ENCODE data around the gene RPGR.

Gene RPGR

GRCh38 chrX:38256019-38256418, 71.3 kb downstream of the RPGR start:
- H3K36me3 ChIP-seq (ENCODE audit: insufficient read depth, low read length) = no peaks in the 10 kb centered on the region
- no peak overlapping the region for H3K9ac ChIP-seq (ENCODE audit: low read length)
- H3K27me3 ChIP-seq (ENCODE audit: control insufficient read depth in 1 of 2, insufficient read depth in 2 of 2, low read length in 2 of 2) = peaks cover 0 to 5% of the 10 kb centered on the region in 2 donors
- no peaks in the 10 kb centered on the region for H3K9me3 ChIP-seq (ENCODE audit: low read length)
- no peak overlapping the region for H3K4me3 ChIP-seq (ENCODE audit: low read depth in 1 of 2, low read length in 2 of 2)
- no peak overlapping the region for H3K27ac ChIP-seq (ENCODE audit: low read depth, low read length)
- no peaks in the 10 kb centered on the region for H3K4me1 ChIP-seq (ENCODE audit: insufficient read depth, low read length)

- no peak overlapping the region for H3K27ac ChIP-seq (ENCODE audit: low read depth, low read length)
- H3K9ac ChIP-seq (ENCODE audit: low read length) = no peak overlapping the region
- H3K4me1 ChIP-seq (ENCODE audit: insufficient read depth, low read length) = no peaks in the 10 kb centered on the region
- no peak overlapping the region for H3K4me3 ChIP-seq (ENCODE audit: low read depth in 1 of 2, low read length in 2 of 2)
- H3K9me3 ChIP-seq (ENCODE audit: low read length) = no peaks in the 10 kb centered on the region
- peaks cover 0 to 5% of the 10 kb centered on the region in 2 donors for H3K27me3 ChIP-seq (ENCODE audit: control insufficient read depth in 1 of 2, insufficient read depth in 2 of 2, low read length in 2 of 2)
- no peaks in the 10 kb centered on the region for H3K36me3 ChIP-seq (ENCODE audit: insufficient read depth, low read length)
Measured at GRCh38 chrX:38249965-38250364, 77.3 kb downstream of the RPGR start.

- Histone ChIP-seq H3K36me3 (ENCODE audit: insufficient read depth, low read length) (no peaks in the 10 kb centered on the region), H3K27ac (ENCODE audit: low read depth, low read length) (no peak overlapping the region), H3K9ac (ENCODE audit: low read length) (no peak overlapping the region), H3K9me3 (ENCODE audit: low read length) (no peaks in the 10 kb centered on the region), H3K27me3 (ENCODE audit: control insufficient read depth in 1 of 2, insufficient read depth in 2 of 2, low read length in 2 of 2) (no peaks in the 10 kb centered on the region), H3K4me1 (ENCODE audit: insufficient read depth, low read length) (no peaks in the 10 kb centered on the region), H3K4me3 (ENCODE audit: low read depth in 1 of 2, low read length in 2 of 2) (no peak overlapping the region)
Measured at GRCh38 chrX:38247051-38247450, 80.3 kb downstream of the RPGR start.

DNA sequence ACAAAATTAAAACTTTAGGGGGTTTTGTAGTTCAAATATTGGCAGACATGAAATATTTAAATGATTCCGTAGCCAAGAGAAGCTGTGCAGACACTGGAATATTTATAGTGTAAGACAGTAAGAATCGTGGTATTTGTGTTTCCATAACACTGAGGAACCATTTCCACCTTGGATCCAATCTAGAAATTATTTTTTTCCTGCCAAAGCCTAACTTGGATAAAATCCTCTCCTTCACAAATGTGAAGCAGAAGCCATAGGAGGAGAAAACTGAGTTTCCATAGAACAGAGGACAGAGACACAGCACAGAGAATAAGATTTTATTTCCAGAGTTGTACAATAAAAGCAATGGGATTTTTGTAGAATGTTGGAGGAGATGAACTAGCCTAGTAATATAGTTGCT, 86.8 kb downstream of the RPGR start:
- Histone ChIP-seq H3K9me3 (ENCODE audit: low read length) (no peaks in the 10 kb centered on the region), H3K27ac (ENCODE audit: low read depth, low read length) (no peak overlapping the region), H3K4me1 (ENCODE audit: insufficient read depth, low read length) (no peaks in the 10 kb centered on the region), H3K36me3 (ENCODE audit: insufficient read depth, low read length) (no peaks in the 10 kb centered on the region), H3K9ac (ENCODE audit: low read length) (no peak overlapping the region), H3K27me3 (ENCODE audit: control insufficient read depth in 1 of 2, insufficient read depth in 2 of 2, low read length in 2 of 2) (peaks cover 0 to 4% of the 10 kb centered on the region in 2 donors), H3K4me3 (ENCODE audit: low read depth in 1 of 2, low read length in 2 of 2) (no peak overlapping the region)

DNA sequence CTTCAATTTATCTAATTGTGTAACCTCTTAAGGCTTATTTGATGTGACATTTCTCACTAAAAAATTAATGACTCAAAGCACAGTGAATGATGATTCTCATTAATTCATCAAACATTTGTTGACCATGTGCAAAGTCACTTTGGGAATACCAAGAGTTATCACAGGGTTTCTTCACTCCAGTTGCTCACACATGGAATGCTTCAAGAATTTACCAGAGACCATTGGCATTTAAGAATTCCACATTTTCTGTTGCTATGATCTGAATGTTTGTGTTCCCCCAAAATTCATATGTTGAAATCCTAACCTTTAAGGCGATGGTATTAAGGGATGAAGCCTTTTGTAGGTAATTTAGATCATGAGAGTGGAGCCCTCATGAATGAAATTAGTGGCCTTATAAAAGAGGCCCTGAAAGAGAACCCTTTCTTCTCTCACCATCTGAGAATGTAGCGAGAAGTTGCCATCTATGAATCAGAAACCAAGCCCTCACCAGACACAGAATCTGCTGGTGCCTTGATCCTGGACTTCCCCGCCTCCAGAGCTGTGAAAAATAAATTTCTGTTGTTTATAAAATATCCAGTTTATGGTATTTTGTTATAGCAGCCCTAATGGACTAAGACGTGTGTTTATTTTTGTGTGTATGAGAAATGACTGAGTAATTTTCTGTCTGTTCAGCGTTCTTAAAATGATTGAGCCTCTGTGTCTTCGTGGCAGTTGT, 90.3 kb downstream of the RPGR start:
- Histone ChIP-seq H3K36me3 (ENCODE audit: insufficient read depth, low read length) (no peaks in the 10 kb centered on the region), H3K9me3 (ENCODE audit: low read length) (no peaks in the 10 kb centered on the region), H3K4me1 (ENCODE audit: insufficient read depth, low read length) (peaks cover 7% of the 10 kb centered on the region), H3K9ac (ENCODE audit: low read length) (no peak overlapping the region), H3K4me3 (ENCODE audit: low read depth in 1 of 2, low read length in 2 of 2) (no peak overlapping the region), H3K27ac (ENCODE audit: low read depth, low read length) (no peak overlapping the region), H3K27me3 (ENCODE audit: control insufficient read depth in 1 of 2, insufficient read depth in 2 of 2, low read length in 2 of 2) (peaks cover 0 to 4% of the 10 kb centered on the region in 2 donors)

DNA sequence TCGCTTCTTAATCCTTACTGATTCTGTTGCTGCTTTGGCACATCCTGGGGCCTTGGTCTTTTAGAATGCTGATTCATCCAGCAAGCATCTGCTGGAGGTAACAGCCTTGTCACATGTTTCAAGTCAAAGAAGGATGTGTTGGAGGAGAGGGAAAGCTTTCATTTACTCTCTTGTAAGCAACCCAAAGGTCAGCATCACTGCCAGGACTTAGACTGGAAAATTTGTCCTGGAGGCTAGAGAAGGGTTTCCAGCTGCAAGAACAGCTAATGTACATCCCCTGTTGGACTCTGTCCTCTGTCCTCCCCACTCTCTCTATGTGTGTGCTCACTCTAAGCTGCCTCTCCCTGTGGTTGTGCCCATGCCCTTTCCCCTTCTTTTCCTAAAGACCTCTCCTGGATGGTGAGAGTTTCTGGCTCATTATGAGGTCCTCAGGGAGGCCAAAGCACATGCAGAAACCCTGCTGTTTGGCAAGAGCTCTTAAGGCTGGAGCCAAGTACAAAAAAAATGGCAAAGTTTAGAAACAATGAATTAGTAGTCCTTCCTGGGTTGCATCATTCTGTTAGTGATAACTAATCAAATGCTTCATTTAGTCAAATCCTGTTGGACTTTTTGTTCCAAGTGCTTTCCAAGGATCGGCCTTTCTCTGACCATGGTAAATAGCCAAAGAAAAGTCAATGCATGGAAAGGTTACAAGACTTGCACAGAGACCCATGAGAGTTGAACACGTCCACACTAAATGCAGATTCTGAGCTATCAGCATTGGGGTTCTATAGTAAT, 93.2 kb downstream of the RPGR start:
- H3K36me3 ChIP-seq (ENCODE audit: insufficient read depth, low read length) = no peaks in the 10 kb centered on the region
- no peaks in the 10 kb centered on the region for H3K9me3 ChIP-seq (ENCODE audit: low read length)
- H3K27ac ChIP-seq (ENCODE audit: low read depth, low read length) = no peak overlapping the region
- peaks cover 0 to 4% of the 10 kb centered on the region in 2 donors for H3K27me3 ChIP-seq (ENCODE audit: control insufficient read depth in 1 of 2, insufficient read depth in 2 of 2, low read length in 2 of 2)
- H3K4me1 ChIP-seq (ENCODE audit: insufficient read depth, low read length) = peaks cover 7% of the 10 kb centered on the region
- H3K4me3 ChIP-seq (ENCODE audit: low read depth in 1 of 2, low read length in 2 of 2) = no peak overlapping the region
- H3K9ac ChIP-seq (ENCODE audit: low read length) = no peak overlapping the region

DNA sequence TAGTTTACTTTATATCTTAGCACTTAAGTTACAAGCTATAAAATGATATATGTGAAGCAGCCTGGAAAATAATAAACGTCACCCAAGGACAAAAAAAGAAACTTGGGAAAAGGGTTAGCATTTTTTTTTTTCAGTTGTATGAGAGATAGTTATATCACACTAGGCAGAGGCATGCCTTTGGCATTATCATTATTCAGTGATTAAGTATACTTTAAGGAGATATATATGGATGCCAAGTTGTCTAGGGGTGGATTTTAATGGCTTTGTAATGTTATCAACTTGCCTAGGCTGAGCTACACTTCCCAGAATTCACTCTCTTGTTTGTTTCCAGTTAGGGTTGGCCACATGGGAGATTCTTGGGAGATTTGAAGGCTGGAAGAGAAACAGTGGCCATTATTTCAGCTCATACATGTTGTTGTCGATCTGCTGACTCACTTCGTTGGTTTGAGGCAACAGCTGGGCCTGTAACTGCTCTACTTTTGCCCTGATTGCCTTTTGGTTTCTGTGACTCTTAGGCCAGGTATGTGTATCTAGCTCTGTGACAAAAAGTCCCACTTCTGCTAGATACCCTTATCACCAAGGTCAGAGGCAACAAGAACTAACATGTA, 95.1 kb downstream of the RPGR start:
- H3K9ac ChIP-seq (ENCODE audit: low read length) = no peak overlapping the region
- H3K27ac ChIP-seq (ENCODE audit: low read depth, low read length) = no peak overlapping the region
- H3K4me3 ChIP-seq (ENCODE audit: low read depth in 1 of 2, low read length in 2 of 2) = no peak overlapping the region
- peaks cover 7% of the 10 kb centered on the region for H3K4me1 ChIP-seq (ENCODE audit: insufficient read depth, low read length)
- H3K36me3 ChIP-seq (ENCODE audit: insufficient read depth, low read length) = no peaks in the 10 kb centered on the region
- no peaks in the 10 kb centered on the region for H3K27me3 ChIP-seq (ENCODE audit: control insufficient read depth in 1 of 2, insufficient read depth in 2 of 2, low read length in 2 of 2)
- H3K9me3 ChIP-seq (ENCODE audit: low read length) = no peaks in the 10 kb centered on the region

DNA sequence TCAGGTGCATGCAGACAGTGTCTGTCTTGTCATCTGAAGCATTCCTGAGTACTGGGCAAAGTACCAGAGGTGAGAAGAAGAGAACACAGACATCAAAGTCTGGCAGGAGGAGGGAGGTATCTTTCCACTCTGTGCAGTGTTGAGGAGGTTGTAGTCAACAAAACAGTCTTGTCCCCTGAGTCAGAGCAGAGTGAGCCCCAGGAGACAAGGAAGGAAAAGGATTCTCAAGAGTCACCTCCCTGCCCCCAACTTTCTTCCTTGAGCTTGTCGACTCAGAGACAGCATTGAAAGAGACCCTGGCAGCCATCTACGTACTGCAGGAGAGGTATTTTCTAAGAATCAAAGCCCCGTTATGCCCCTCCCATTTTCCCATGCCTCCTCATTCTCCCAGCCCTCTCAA, 102.2 kb downstream of the RPGR start:
- Histone ChIP-seq H3K27ac (ENCODE audit: low read depth, low read length) (no peak overlapping the region), H3K4me3 (ENCODE audit: low read depth in 1 of 2, low read length in 2 of 2) (no peak overlapping the region), H3K9ac (ENCODE audit: low read length) (no peak overlapping the region), H3K9me3 (ENCODE audit: low read length) (no peaks in the 10 kb centered on the region), H3K4me1 (ENCODE audit: insufficient read depth, low read length) (no peaks in the 10 kb centered on the region), H3K27me3 (ENCODE audit: control insufficient read depth in 1 of 2, insufficient read depth in 2 of 2, low read length in 2 of 2) (peaks cover 0 to 16% of the 10 kb centered on the region in 2 donors), H3K36me3 (ENCODE audit: insufficient read depth, low read length) (no peaks in the 10 kb centered on the region)

DNA sequence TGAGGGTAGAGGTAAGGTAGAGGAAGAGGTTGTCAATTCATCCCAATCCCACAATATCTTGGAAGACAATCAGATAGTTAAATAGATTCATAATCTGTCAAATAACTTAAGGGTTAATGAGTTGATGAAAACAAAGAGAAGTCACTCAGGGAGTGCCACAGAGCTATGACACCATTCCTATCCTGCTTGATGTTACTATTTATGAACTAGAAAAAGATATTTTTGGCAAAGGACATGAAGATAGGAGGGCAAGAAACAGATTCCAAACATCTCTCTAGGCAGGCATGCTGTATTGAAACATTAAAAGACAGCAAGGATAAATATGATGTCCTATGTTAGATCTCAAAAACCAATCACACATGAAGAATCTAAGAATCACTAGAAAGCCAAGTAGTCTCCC, 103.1 kb downstream of the RPGR start:
- H3K36me3 ChIP-seq (ENCODE audit: insufficient read depth, low read length) = no peaks in the 10 kb centered on the region
- peaks cover 0 to 19% of the 10 kb centered on the region in 2 donors for H3K27me3 ChIP-seq (ENCODE audit: control insufficient read depth in 1 of 2, insufficient read depth in 2 of 2, low read length in 2 of 2)
- H3K9me3 ChIP-seq (ENCODE audit: low read length) = no peaks in the 10 kb centered on the region
- H3K27ac ChIP-seq (ENCODE audit: low read depth, low read length) = no peak overlapping the region
- no peak overlapping the region for H3K9ac ChIP-seq (ENCODE audit: low read length)
- H3K4me3 ChIP-seq (ENCODE audit: low read depth in 1 of 2, low read length in 2 of 2) = no peak overlapping the region
- H3K4me1 ChIP-seq (ENCODE audit: insufficient read depth, low read length) = no peaks in the 10 kb centered on the region

DNA sequence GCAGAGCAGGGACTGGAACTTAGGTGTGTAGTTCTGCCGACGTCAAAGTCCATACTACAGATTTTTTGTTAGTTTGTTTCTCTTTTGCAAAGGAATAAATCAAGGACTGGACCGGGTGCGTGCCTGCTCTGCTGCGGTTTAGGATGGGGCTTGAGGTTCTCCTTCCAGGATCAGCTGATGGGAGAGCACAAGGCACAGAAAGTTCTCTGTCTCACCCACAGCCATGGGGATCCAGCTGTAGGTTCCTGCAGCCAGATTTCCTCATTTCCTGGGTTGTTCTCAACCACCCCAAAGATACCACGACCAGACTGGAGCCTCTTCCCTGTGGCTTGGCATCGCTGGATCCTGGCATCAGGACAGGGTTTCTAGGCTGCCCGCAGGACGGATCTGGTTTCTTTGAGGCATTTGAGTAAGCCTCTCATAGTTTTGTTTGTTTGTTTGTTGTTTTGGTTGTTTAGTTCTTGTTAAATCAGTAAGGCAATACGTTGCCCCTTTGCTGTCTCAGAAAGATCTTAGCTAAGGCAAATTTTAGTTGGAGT, 105.8 kb downstream of the RPGR start:
- Histone ChIP-seq H3K36me3 (ENCODE audit: insufficient read depth, low read length) (no peaks in the 10 kb centered on the region), H3K4me3 (ENCODE audit: low read depth in 1 of 2, low read length in 2 of 2) (peak overlapping the region; percentile 45 to 60), H3K9ac (ENCODE audit: low read length) (no peak overlapping the region), H3K9me3 (ENCODE audit: low read length) (no peaks in the 10 kb centered on the region), H3K27me3 (ENCODE audit: control insufficient read depth in 1 of 2, insufficient read depth in 2 of 2, low read length in 2 of 2) (peaks cover 0 to 23% of the 10 kb centered on the region in 2 donors), H3K4me1 (ENCODE audit: insufficient read depth, low read length) (no peaks in the 10 kb centered on the region), H3K27ac (ENCODE audit: low read depth, low read length) (peak overlapping the region; percentile 66)
